ENCODE results near the gene GPR158.

- TF ChIP-seq CTCF (IDR thresholded peaks at IDR 0.05) (no peak), ZFX (IDR thresholded peaks at IDR 0.05; ENCODE audit: borderline replicate concordance) (no peak)
Observed at GRCh38 chr10:25530306-25530705, 355.5 kb downstream of the GPR158 start.
